ENCODE results near the gene AP1G2. TPM values are rescaled to one million over a fixed set of nuclear protein-coding genes. Genes with fewer than 3 reads are reported as not detected.
A peak's percentile ranks its signal among the peaks of the same experiment; 100 is the strongest.

AP1G2 gene
- total and polyA plus RNA-seq, 2 of the 13 experiments (the other 11 are each of a cell fraction or from before 2014, with no cell fraction given) = 96.9 to 611 TPM

GRCh38 chr14:23559010-23559925 lies 8.3 kb downstream of the AP1G2 start (continued):
- TF ChIP-seq KDM5B (CRISPR knock-in tag; IDR thresholded peaks at IDR 0.05; ENCODE audit: borderline replicate concordance) (peak; percentile 78; the same call in 1 of the 2 replicates), MEIS2 (CRISPR knock-in tag; IDR thresholded peaks at IDR 0.05) (peak; percentile 42; the same call in 1 of the 2 replicates), ZNF607 (CRISPR knock-in tag; IDR thresholded peaks at IDR 0.05; ENCODE audit: borderline replicate concordance) (0 out of 2 replicates have a peak, but pooled peaks have one; percentile 31), ARNT (IDR thresholded peaks at IDR 0.05) (no peak), ZNF83 (CRISPR knock-in tag; IDR thresholded peaks at IDR 0.05; ENCODE audit: borderline replicate concordance) (no peak), THAP7 (CRISPR knock-in tag; IDR thresholded peaks at IDR 0.05) (peak; percentile 91; the same call in 1 of the 2 replicates), ZNF546 (CRISPR knock-in tag; conservative IDR thresholded peaks at IDR 0.05) (0 out of 2 replicates have a peak, but pooled peaks have one; percentile 39), ZNF772 (CRISPR knock-in tag; IDR thresholded peaks at IDR 0.05) (0 out of 2 replicates have a peak, but pooled peaks have one; percentile 39), HINFP (CRISPR knock-in tag; IDR thresholded peaks at IDR 0.05; ENCODE audit: low read depth) (no peak), ZNF350 (CRISPR knock-in tag; IDR thresholded peaks at IDR 0.05; ENCODE audit: borderline replicate concordance, low read depth) (0 out of 2 replicates have a peak, but pooled peaks have one; percentile 11), ERF (CRISPR knock-in tag; IDR thresholded peaks at IDR 0.05) (peak; percentile 58; the same call in 1 of the 2 replicates), ZNF574 (CRISPR knock-in tag; IDR thresholded peaks at IDR 0.05) (peak; percentile 34; the same call in 1 of the 2 replicates), SP5 (CRISPR knock-in tag; IDR thresholded peaks at IDR 0.05; ENCODE audit: borderline replicate concordance, low read depth) (0 out of 2 replicates have a peak, but pooled peaks have one; percentile 37), ZNF691 (CRISPR knock-in tag; IDR thresholded peaks at IDR 0.05; ENCODE audit: borderline replicate concordance, low read depth) (peak; percentile 26; the same call in 1 of the 2 replicates), ZNF17 (CRISPR knock-in tag; IDR thresholded peaks at IDR 0.05) (peak; percentile 80; the same call in 1 of the 2 replicates), FOXA3 (CRISPR knock-in tag; IDR thresholded peaks at IDR 0.05) (0 out of 2 replicates have a peak, but pooled peaks have one; percentile 6), SMC3 (IDR thresholded peaks at IDR 0.05; ENCODE audit: low read length) (peak; percentile 79), PAXIP1 (CRISPR knock-in tag; conservative IDR thresholded peaks at IDR 0.05) (no peak)
